Left lung (tissue), 10 donors: Measurements from ENCODE around the gene FBLN1. TPM values are rescaled to one million over a fixed set of nuclear protein-coding genes. Genes with fewer than 3 reads are reported as not detected.

Source experiments
- ATAC-seq: fragments of 200-7000 bp; cut with Tn5 transposase; one replicate; pipeline ENCODE4 v1.9.1; 2020; ENCODE audit warnings: moderate library complexity
- DNase-seq, 4 donors: peaks; one replicate each; pipeline ENCODE4 v3.0.0-alpha.2; 2013 to 2020
- H3K27ac ChIP-seq, 2 donors: fragments of 200-600 bp; sonication (generic) in 1 of 2; one replicate each; pipeline versions ENCODE4 v1.5.0 to v1.8.0; 2020 to 2021
- H3K27me3 ChIP-seq, 2 donors: fragments of 200-600 bp; sonication (generic) in 1 of 2; one replicate each; pipeline versions ENCODE4 v1.5.0 to v1.8.0; 2020 to 2021
- H3K36me3 ChIP-seq, 2 donors: fragments of 200-600 bp; sonication (generic) in 1 of 2; one replicate each; pipeline versions ENCODE4 v1.5.0 to v1.8.0; 2020 to 2021
- H3K4me1 ChIP-seq, 2 donors: fragments of 200-600 bp; one replicate each; pipeline ENCODE4 v1.8.0; 2021
- H3K4me3 ChIP-seq, 2 donors: fragments of 200-600 bp; sonication (generic) in 1 of 2; one replicate each; pipeline versions ENCODE4 v1.5.0 to v1.8.0; 2020 to 2021; ENCODE audit warnings: mild to moderate bottlenecking in 1 of 2
- H3K9me3 ChIP-seq, 2 donors: fragments of 200-600 bp; sonication (generic) in 1 of 2; one replicate each; pipeline versions ENCODE4 v1.5.0 to v1.8.0; 2020 to 2021
- intact Hi-C, 2 donors: fragments of 100-400 bp; cut with DNase I; formaldehyde crosslinking; loops; one replicate each; pipeline versions ENCODE4 v1.11.2 to v1.14.2; 2022
- polyA plus RNA-seq, 6 donors: library from polyadenylated mRNA; unstranded; fragments of 120-200 nt; gene quantifications; one replicate each; pipeline ENCODE4 v1.2.1, GENCODE V29; 2013; ENCODE audit not compliant: insufficient read length in 6 of 6
- total RNA-seq, 2 donors: library from RNA; stranded (reverse); fragmentation: NEBNext Ultra II Directional; extraction: Animal tissue kit (Norgen Biotek cat#: 25700); gene quantifications; one replicate each; pipeline ENCODE4 v1.2.1, GENCODE V29; 2021
- TF ChIP-seq, protein P1 (sequence below), 2 donors: fragments of 200-600 bp; sonication (generic) in 1 of 2; IDR thresholded peaks; one replicate each; pipeline versions ENCODE4 v1.5.0 to v1.8.0; 2021; ENCODE audit warnings: antibody characterized with exemption in 2 of 2
- donor health status: DM: no; HTN: yes; CAD: no.
- donor health status: DM: no; HTN: no; CAD: no.

FBLN1 gene
- total and polyA plus RNA-seq, 8 donors, result 287 to 447 (median 312) TPM

- Histone ChIP-seq H3K27ac (no peak overlapping the region), H3K36me3 (no peaks in the 10 kb centered on the region), H3K27me3 (peaks cover 0 to 39% of the 10 kb centered on the region in 2 donors), H3K9me3 (no peaks in the 10 kb centered on the region), H3K4me3 (no peak overlapping the region), H3K4me1 (peaks cover 0 to 19% of the 10 kb centered on the region in 2 donors)
- ATAC-seq (no peak), DNase-seq (no peak)
- intact Hi-C loops, result no loop called here
- TF ChIP-seq, protein P1, sequence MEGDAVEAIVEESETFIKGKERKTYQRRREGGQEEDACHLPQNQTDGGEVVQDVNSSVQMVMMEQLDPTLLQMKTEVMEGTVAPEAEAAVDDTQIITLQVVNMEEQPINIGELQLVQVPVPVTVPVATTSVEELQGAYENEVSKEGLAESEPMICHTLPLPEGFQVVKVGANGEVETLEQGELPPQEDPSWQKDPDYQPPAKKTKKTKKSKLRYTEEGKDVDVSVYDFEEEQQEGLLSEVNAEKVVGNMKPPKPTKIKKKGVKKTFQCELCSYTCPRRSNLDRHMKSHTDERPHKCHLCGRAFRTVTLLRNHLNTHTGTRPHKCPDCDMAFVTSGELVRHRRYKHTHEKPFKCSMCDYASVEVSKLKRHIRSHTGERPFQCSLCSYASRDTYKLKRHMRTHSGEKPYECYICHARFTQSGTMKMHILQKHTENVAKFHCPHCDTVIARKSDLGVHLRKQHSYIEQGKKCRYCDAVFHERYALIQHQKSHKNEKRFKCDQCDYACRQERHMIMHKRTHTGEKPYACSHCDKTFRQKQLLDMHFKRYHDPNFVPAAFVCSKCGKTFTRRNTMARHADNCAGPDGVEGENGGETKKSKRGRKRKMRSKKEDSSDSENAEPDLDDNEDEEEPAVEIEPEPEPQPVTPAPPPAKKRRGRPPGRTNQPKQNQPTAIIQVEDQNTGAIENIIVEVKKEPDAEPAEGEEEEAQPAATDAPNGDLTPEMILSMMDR (IDR thresholded peaks at IDR 0.05), result no peak
Measured at GRCh38 chr22:45581549-45582080, 78.9 kb downstream of the FBLN1 start.

GRCh38 chr22:45582236-45582954 is 79.7 kb downstream of the FBLN1 start:
- H3K9me3 ChIP-seq, result no peaks in the 10 kb centered on the region
- ATAC-seq (no peak), DNase-seq (no peak)
- no peak overlapping the region for H3K27ac ChIP-seq
- TF ChIP-seq, protein P1 (IDR thresholded peaks at IDR 0.05), result no peak
- peaks cover 0 to 33% of the 10 kb centered on the region in 2 donors for H3K27me3 ChIP-seq
- no peak overlapping the region for H3K4me3 ChIP-seq
- no peaks in the 10 kb centered on the region for H3K36me3 ChIP-seq
- H3K4me1 ChIP-seq, result peaks cover 0 to 19% of the 10 kb centered on the region in 2 donors
- intact Hi-C loops, result no loop called here

GRCh38 chr22:45582955-45583320 is 80.3 kb downstream of the FBLN1 start:
- TF ChIP-seq, protein P1 (IDR thresholded peaks at IDR 0.05), result no peak
- ATAC-seq, result no peak
- intact Hi-C loops, result no loop called here
- no peak for DNase-seq
- Histone ChIP-seq H3K27me3 (peaks cover 0 to 28% of the 10 kb centered on the region in 2 donors), H3K9me3 (no peaks in the 10 kb centered on the region), H3K27ac (no peak overlapping the region), H3K36me3 (no peaks in the 10 kb centered on the region), H3K4me1 (peaks cover 0 to 19% of the 10 kb centered on the region in 2 donors), H3K4me3 (no peak overlapping the region)

DNA sequence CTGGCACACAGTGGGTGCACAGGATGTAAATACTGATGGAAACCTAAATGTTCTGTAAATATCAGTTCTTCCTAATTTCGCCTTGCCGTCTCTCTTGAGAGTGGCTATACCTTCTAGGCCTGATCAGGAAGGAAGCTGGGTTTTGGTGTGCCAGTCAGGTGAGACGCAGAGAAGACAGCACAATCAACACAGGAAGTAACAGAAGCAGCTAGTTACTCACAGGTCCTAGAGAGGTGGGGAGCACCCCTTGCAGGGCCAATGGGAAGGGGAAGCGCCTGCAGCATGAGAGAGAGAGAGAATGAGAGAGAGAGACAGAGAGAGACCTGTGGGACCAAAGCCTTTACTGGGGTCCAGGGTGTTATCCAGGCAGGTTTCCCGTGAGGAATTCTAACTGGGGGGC is 80.8 kb downstream of the FBLN1 start:
- no peaks in the 10 kb centered on the region for H3K36me3 ChIP-seq
- H3K27me3 ChIP-seq, result peaks cover 0 to 22% of the 10 kb centered on the region in 2 donors
- ATAC-seq (no peak), DNase-seq (no peak)
- TF ChIP-seq, protein P1 (IDR thresholded peaks at IDR 0.05), result no peak
- no peak overlapping the region for H3K4me3 ChIP-seq
- H3K9me3 ChIP-seq, result no peaks in the 10 kb centered on the region
- intact Hi-C loops, result no loop called here
- peaks cover 0 to 19% of the 10 kb centered on the region in 2 donors for H3K4me1 ChIP-seq
- no peak overlapping the region for H3K27ac ChIP-seq

DNA sequence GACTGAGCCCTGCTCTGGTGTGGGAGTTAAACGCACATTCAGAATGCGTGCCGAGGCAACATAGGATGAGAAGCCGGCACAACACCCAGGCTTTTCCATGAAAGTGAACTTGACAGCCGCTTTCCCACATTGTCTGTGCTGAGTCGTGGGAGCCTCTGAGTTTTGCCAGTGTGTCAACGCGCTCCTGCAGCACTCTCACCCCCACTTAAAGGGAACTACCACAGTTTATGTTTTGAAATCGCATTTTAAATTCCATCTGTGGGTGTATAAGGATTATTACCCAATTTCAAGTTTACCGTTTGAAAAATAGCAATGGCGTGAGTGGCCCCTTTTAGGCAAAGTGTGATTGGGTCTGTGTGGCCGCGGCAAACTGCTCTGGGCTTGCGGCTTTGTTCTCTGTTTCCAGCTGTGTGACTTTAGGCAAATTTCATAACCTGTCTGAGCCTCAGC is 81.5 kb downstream of the FBLN1 start:
- Histone ChIP-seq H3K9me3 (no peaks in the 10 kb centered on the region), H3K36me3 (no peaks in the 10 kb centered on the region), H3K27me3 (peaks cover 0 to 16% of the 10 kb centered on the region in 2 donors), H3K4me3 (no peak overlapping the region), H3K27ac (no peak overlapping the region), H3K4me1 (peaks cover 0 to 19% of the 10 kb centered on the region in 2 donors)
- TF ChIP-seq, protein P1 (IDR thresholded peaks at IDR 0.05), result no peak
- DNase-seq (no peak), ATAC-seq (peak; percentile 70)
- intact Hi-C loops, result no loop called here
